GM18498 (cell line): ENCODE measurements around the gene LAMP1.
"Not testable (repeated sequence)": the region's sequence is repeated elsewhere in the genome, so short reads cannot be mapped to it uniquely, and the experiment has no call there.

Experiments used
- ATAC-seq: cut with Tn5 transposase; IDR thresholded peaks from one replicate; pipeline ENCODE4 v1.9.1; 2021; ENCODE audit warnings: mild to moderate bottlenecking, moderate library complexity; ENCODE audit not compliant: unreplicated experiment

Gene LAMP1

GRCh38 chr13:113327391-113327765 lies 30.3 kb downstream of the LAMP1 start:
- ATAC-seq, result no peak

GRCh38 chr13:113327766-113328471 lies 30.9 kb downstream of the LAMP1 start:
- no peak for ATAC-seq

GRCh38 chr13:113328851-113329250 lies 31.8 kb downstream of the LAMP1 start:
- ATAC-seq, result no peak

GRCh38 chr13:113329656-113330312 lies 32.7 kb downstream of the LAMP1 start:
- ATAC-seq, result no peak

GRCh38 chr13:113332615-113333014 lies 35.6 kb downstream of the LAMP1 start:
- no peak for ATAC-seq

GRCh38 chr13:113333076-113333475 lies 36.0 kb downstream of the LAMP1 start:
- ATAC-seq, result no peak

GRCh38 chr13:113337556-113337955 lies 40.5 kb downstream of the LAMP1 start:
- ATAC-seq, result no peak

GRCh38 chr13:113337976-113338375 lies 40.9 kb downstream of the LAMP1 start:
- ATAC-seq, result no peak

- ATAC-seq, result no peak
Observed at GRCh38 chr13:113338451-113338850, 41.4 kb downstream of the LAMP1 start.

GRCh38 chr13:113342820-113343691 lies 46.0 kb downstream of the LAMP1 start:
- no peak for ATAC-seq

- no peak for ATAC-seq
Observed at GRCh38 chr13:113343692-113343968, 46.6 kb downstream of the LAMP1 start.

GRCh38 chr13:113345486-113345885 lies 48.4 kb downstream of the LAMP1 start:
- no peak for ATAC-seq

GRCh38 chr13:113347736-113348225 lies 50.7 kb downstream of the LAMP1 start:
- ATAC-seq, result not testable (repeated sequence)

- no peak for ATAC-seq
Observed at GRCh38 chr13:113348591-113348990, 51.6 kb downstream of the LAMP1 start.

- ATAC-seq, result no peak
Observed at GRCh38 chr13:113349050-113349449, 52.0 kb downstream of the LAMP1 start.

- no peak for ATAC-seq
Observed at GRCh38 chr13:113349491-113349890, 52.5 kb downstream of the LAMP1 start.

- ATAC-seq, result no peak
Observed at GRCh38 chr13:113350065-113350937, 53.3 kb downstream of the LAMP1 start.

GRCh38 chr13:113350938-113351335 lies 53.9 kb downstream of the LAMP1 start:
- no peak for ATAC-seq

GRCh38 chr13:113351514-113352026 lies 54.5 kb downstream of the LAMP1 start:
- no peak for ATAC-seq

- ATAC-seq, result no peak
Observed at GRCh38 chr13:113353254-113353653, 56.2 kb downstream of the LAMP1 start.
